ENCODE measurements around the gene ELP6. TPM values are rescaled to one million over a fixed set of nuclear protein-coding genes. Genes with fewer than 3 reads are reported as not detected.
"Not testable (repeated sequence)": the region's sequence is repeated elsewhere in the genome, so short reads cannot be mapped to it uniquely, and the experiment has no call there.

ELP6 gene
- total RNA-seq, 2 experiments from 2014 or later = 36.8 to 39.8 TPM

- Mint-ChIP-seq H3K4me1 (no peaks in the 10 kb centered on the region), H3K9me3 (no peaks in the 10 kb centered on the region), H3K27me3 (no peaks in the 10 kb centered on the region), H3K36me3 (peaks cover 19% of the 10 kb centered on the region), H3K27ac (no peak overlapping the region), H3K4me3 (no peak overlapping the region)
- DNase-seq = no peak
- POLR2A ChIA-PET = no interaction called here
- no peak for ATAC-seq (ENCODE audit: low read depth)
These were observed 18.4 kb downstream of the ELP6 start for GRCh38 chr3:47495111-47495510.

- Mint-ChIP-seq H3K36me3 (peaks cover 13% of the 10 kb centered on the region), H3K9me3 (no peaks in the 10 kb centered on the region), H3K4me3 (no peak overlapping the region), H3K4me1 (no peaks in the 10 kb centered on the region), H3K27ac (no peak overlapping the region), H3K27me3 (no peaks in the 10 kb centered on the region)
- DNase-seq = no peak
- ATAC-seq (ENCODE audit: low read depth) = no peak
- POLR2A ChIA-PET = interaction anchor here (1.4 kb wide), 1 partner anchor 10 kb away, joined by 3 read pairs; no protein-coding TSS in a partner anchor
These were observed 21.7 kb downstream of the ELP6 start for GRCh38 chr3:47491777-47492176.

GRCh38 chr3:47491186-47491585 is 22.3 kb downstream of the ELP6 start:
- peaks cover 10% of the 10 kb centered on the region for H3K36me3 Mint-ChIP-seq
- POLR2A ChIA-PET = interaction anchor here (1.4 kb wide), 1 partner anchor 9 kb away, joined by 3 read pairs; no protein-coding TSS in a partner anchor
- no peaks in the 10 kb centered on the region for H3K4me1 Mint-ChIP-seq
- ATAC-seq (ENCODE audit: low read depth) (no peak), DNase-seq (no peak)
- no peak overlapping the region for H3K27ac Mint-ChIP-seq
- H3K9me3 Mint-ChIP-seq = no peaks in the 10 kb centered on the region
- no peak overlapping the region for H3K4me3 Mint-ChIP-seq
- H3K27me3 Mint-ChIP-seq = no peaks in the 10 kb centered on the region

- POLR2A ChIA-PET = no interaction called here
- Mint-ChIP-seq H3K4me3 (no peak overlapping the region), H3K4me1 (no peaks in the 10 kb centered on the region), H3K27ac (no peak overlapping the region), H3K36me3 (peaks cover 8% of the 10 kb centered on the region), H3K9me3 (no peaks in the 10 kb centered on the region), H3K27me3 (no peaks in the 10 kb centered on the region)
- no peak for DNase-seq
- ATAC-seq (ENCODE audit: low read depth) = no peak
These were observed 26.2 kb downstream of the ELP6 start for GRCh38 chr3:47487265-47487664.

GRCh38 chr3:47485812-47486211 is 27.7 kb downstream of the ELP6 start:
- no peaks in the 10 kb centered on the region for H3K9me3 Mint-ChIP-seq
- POLR2A ChIA-PET = interaction anchor here (1.1 kb wide), 1 partner anchor 27 kb away, joined by 6 read pairs; no protein-coding TSS in a partner anchor
- no peaks in the 10 kb centered on the region for H3K27me3 Mint-ChIP-seq
- peaks cover 8% of the 10 kb centered on the region for H3K36me3 Mint-ChIP-seq
- H3K4me1 Mint-ChIP-seq = no peaks in the 10 kb centered on the region
- H3K27ac Mint-ChIP-seq = no peak overlapping the region
- no peak overlapping the region for H3K4me3 Mint-ChIP-seq
- no peak for DNase-seq
- ATAC-seq (ENCODE audit: low read depth) = no peak

- peaks cover 2% of the 10 kb centered on the region for H3K36me3 Mint-ChIP-seq
- no peak overlapping the region for H3K27ac Mint-ChIP-seq
- POLR2A ChIA-PET = interaction anchor here (0.6 to 1.3 kb wide), 2 partner anchors 10 to 38 kb away, joined by 3 read pairs; no protein-coding TSS in a partner anchor
- H3K9me3 Mint-ChIP-seq = no peaks in the 10 kb centered on the region
- no peak for ATAC-seq (ENCODE audit: low read depth)
- no peak for DNase-seq
- no peaks in the 10 kb centered on the region for H3K27me3 Mint-ChIP-seq
- no peaks in the 10 kb centered on the region for H3K4me1 Mint-ChIP-seq
- H3K4me3 Mint-ChIP-seq = no peak overlapping the region
These were observed 31.1 kb downstream of the ELP6 start for GRCh38 chr3:47482366-47482765.

- H3K4me3 Mint-ChIP-seq; H3K27me3 Mint-ChIP-seq; H3K4me1 Mint-ChIP-seq; H3K27ac Mint-ChIP-seq; H3K9me3 Mint-ChIP-seq; H3K36me3 Mint-ChIP-seq; DNase-seq; ATAC-seq (ENCODE audit: low read depth): not testable (repeated sequence)
- POLR2A ChIA-PET = interaction anchor here (0.6 to 1.3 kb wide), 2 partner anchors 10 to 37 kb away, joined by 3 read pairs; no protein-coding TSS in a partner anchor
These were observed 31.7 kb downstream of the ELP6 start for GRCh38 chr3:47481763-47482162.

- H3K4me3 Mint-ChIP-seq; H3K4me1 Mint-ChIP-seq; H3K27me3 Mint-ChIP-seq; DNase-seq; POLR2A ChIA-PET; H3K27ac Mint-ChIP-seq; H3K36me3 Mint-ChIP-seq; ATAC-seq (ENCODE audit: low read depth); H3K9me3 Mint-ChIP-seq: not testable (repeated sequence)
These were observed 33.2 kb downstream of the ELP6 start for GRCh38 chr3:47480267-47480666.

- DNase-seq = no peak
- POLR2A ChIA-PET = interaction anchor here (1.1 kb wide), 1 partner anchor 58 kb away, joined by 3 read pairs; no protein-coding TSS in a partner anchor
- H3K36me3 Mint-ChIP-seq = no peaks in the 10 kb centered on the region
- ATAC-seq (ENCODE audit: low read depth) = no peak
- no peak overlapping the region for H3K4me3 Mint-ChIP-seq
- peaks cover 11% of the 10 kb centered on the region for H3K4me1 Mint-ChIP-seq
- H3K27ac Mint-ChIP-seq = no peak overlapping the region
- no peaks in the 10 kb centered on the region for H3K27me3 Mint-ChIP-seq
- H3K9me3 Mint-ChIP-seq = no peaks in the 10 kb centered on the region
These were observed 33.7 kb downstream of the ELP6 start for GRCh38 chr3:47479826-47480160.

GRCh38 chr3:47478022-47478421 is 35.5 kb downstream of the ELP6 start:
- no peaks in the 10 kb centered on the region for H3K27me3 Mint-ChIP-seq
- no peak for ATAC-seq (ENCODE audit: low read depth)
- H3K4me3 Mint-ChIP-seq = no peak overlapping the region
- no peaks in the 10 kb centered on the region for H3K36me3 Mint-ChIP-seq
- H3K4me1 Mint-ChIP-seq = peaks cover 20% of the 10 kb centered on the region
- no peak for DNase-seq
- POLR2A ChIA-PET = no interaction called here
- H3K9me3 Mint-ChIP-seq = no peaks in the 10 kb centered on the region
- peak overlapping the region; percentile 43 for H3K27ac Mint-ChIP-seq

- H3K4me1 Mint-ChIP-seq = peaks cover 20% of the 10 kb centered on the region
- no peaks in the 10 kb centered on the region for H3K27me3 Mint-ChIP-seq
- H3K4me3 Mint-ChIP-seq = peak overlapping the region; percentile 91
- DNase-seq (peak; percentile 32), ATAC-seq (ENCODE audit: low read depth) (no peak)
- no peaks in the 10 kb centered on the region for H3K36me3 Mint-ChIP-seq
- H3K27ac Mint-ChIP-seq = peak overlapping the region; percentile 90
- POLR2A ChIA-PET = interaction anchor here (1.9 to 2.5 kb wide), 2 partner anchors 37 to 55 kb away, joined by 9 to 28 read pairs; partner anchors contain the start of gene ELP6
- H3K9me3 Mint-ChIP-seq = no peaks in the 10 kb centered on the region
These were observed 36.8 kb downstream of the ELP6 start for GRCh38 chr3:47476644-47477199.

GRCh38 chr3:47476330-47476626 is 37.2 kb downstream of the ELP6 start:
- Mint-ChIP-seq H3K4me1 (peaks cover 20% of the 10 kb centered on the region), H3K27ac (peak overlapping the region; percentile 90), H3K9me3 (no peaks in the 10 kb centered on the region), H3K4me3 (peak overlapping the region; percentile 91), H3K27me3 (no peaks in the 10 kb centered on the region), H3K36me3 (no peaks in the 10 kb centered on the region)
- ATAC-seq (ENCODE audit: low read depth) (no peak), DNase-seq (no peak)
- POLR2A ChIA-PET = interaction anchor here (1.9 to 2.5 kb wide), 2 partner anchors 37 to 55 kb away, joined by 9 to 28 read pairs; partner anchors contain the start of gene ELP6

GRCh38 chr3:47475570-47476329 is 37.8 kb downstream of the ELP6 start, which contains the start of gene SCAP:
Gene SCAP, minus strand, starts transcription at chr3:47475941. Its CDS starts 32,948 bp downstream, at chr3:47442993.
- ATAC-seq (ENCODE audit: low read depth) = peak; percentile 91
- H3K36me3 Mint-ChIP-seq = no peaks in the 10 kb centered on the region
- H3K9me3 Mint-ChIP-seq = no peaks in the 10 kb centered on the region
- peak; percentile 98 for DNase-seq
- H3K4me3 Mint-ChIP-seq = peak within 1 kb of the TSS; percentile 91
- peaks cover 20% of the 10 kb centered on the region for H3K4me1 Mint-ChIP-seq
- H3K27me3 Mint-ChIP-seq = no peaks in the 10 kb centered on the region
- POLR2A ChIA-PET = interaction anchor here (0.6 to 2.5 kb wide), 4 partner anchors 37 to 306 kb away, joined by 3 to 28 read pairs (median 6); partner anchors contain the start of genes ELP6, PTPN23 and SMARCC1
- peak within 1 kb of the TSS; percentile 90 for H3K27ac Mint-ChIP-seq

Measured in activated naive CD8-positive, alpha-beta T cell treated with anti-CD3 and anti-CD28 coated beads, Interleukin-2, amount 10 ng/mL, durations not matched to agents 7 days and 5 days (primary cell).